Naive thymus-derived CD8-positive, alpha-beta T cell (primary cell): ENCODE results near the gene FAM20C. TPM values are rescaled to one million over a fixed set of nuclear protein-coding genes. Genes with fewer than 3 reads are reported as not detected.

Experiments
- ATAC-seq, 2 donors: fragments of 150-1000 bp; cut with Tn5 transposase in 1 of 2; sonication (Bioruptor Pico), chemical (Tn5 transposase) in 1 of 2; 1 replicate in 1 of 2; 2 replicates in 1 of 2; pipeline ENCODE4 v1.10.0; 2021; ENCODE audit warnings: mild to moderate bottlenecking in 2 of 2, moderate library complexity in 2 of 2
- POLR2A ChIA-PET: fragments of 350-600 bp; sonication (Branson Sonifier 250); formaldehyde crosslinking; loops from one replicate; lab custom pipeline; 2021; ENCODE audit warnings: antibody characterized with exemption; lab: Charles Lee
- DNase-seq, 10 donors: peaks; one replicate each; pipeline versions ENCODE4 v3.0.0 to v3.0.0-alpha.2; 2020 to 2022
- H3K27ac Mint-ChIP-seq, 10 donors: one replicate each; pipeline ENCODE4 v1.8.0; 2020 to 2022; ENCODE audit warnings: mild to moderate bottlenecking in 10 of 10, mixed read lengths in 10 of 10, moderate library complexity in 4 of 10, inconsistent platforms in 1 of 10
- H3K27me3 Mint-ChIP-seq, 5 donors: one replicate each; pipeline ENCODE4 v1.8.0; 2021 to 2022; ENCODE audit warnings: mixed read lengths in 5 of 5
- H3K36me3 Mint-ChIP-seq, 3 donors: one replicate each; pipeline ENCODE4 v1.8.0; 2020 to 2022; ENCODE audit warnings: mixed read lengths in 3 of 3, mild to moderate bottlenecking in 2 of 3, inconsistent platforms in 1 of 3
- H3K4me1 Mint-ChIP-seq, 4 donors: one replicate each; pipeline ENCODE4 v1.8.0; 2021 to 2022; ENCODE audit warnings: mixed read lengths in 4 of 4
- H3K4me3 Mint-ChIP-seq, 10 donors: one replicate each; pipeline ENCODE4 v1.8.0; 2020 to 2022; ENCODE audit warnings: mild to moderate bottlenecking in 10 of 10, mixed read lengths in 10 of 10, moderate library complexity in 6 of 10, inconsistent platforms in 1 of 10
- H3K9me3 Mint-ChIP-seq, 9 donors: one replicate each; pipeline ENCODE4 v1.8.0; 2020 to 2022; ENCODE audit warnings: mixed read lengths in 9 of 9, mild to moderate bottlenecking in 3 of 9, inconsistent platforms in 1 of 9, moderate library complexity in 1 of 9
- polyA plus RNA-seq, 3 donors: library from polyadenylated mRNA; unstranded; fragments of 300-500 nt; fragmentation: Illumina TruSeq; gene quantifications; one replicate each; pipeline ENCODE4 v1.2.3, GENCODE V29; 2021
- total RNA-seq, 8 experiments: library from RNA in 2 of 8; stranded (reverse) in 2 of 8; gene quantifications; one replicate each; pipeline ENCODE4 v1.2.3 and lab custom pipeline; 2021 to 2026

Gene FAM20C
- total and polyA plus RNA-seq, 5 experiments from 2014 or later, result 0.60 to 0.66 TPM; not detected in 3

DNA sequence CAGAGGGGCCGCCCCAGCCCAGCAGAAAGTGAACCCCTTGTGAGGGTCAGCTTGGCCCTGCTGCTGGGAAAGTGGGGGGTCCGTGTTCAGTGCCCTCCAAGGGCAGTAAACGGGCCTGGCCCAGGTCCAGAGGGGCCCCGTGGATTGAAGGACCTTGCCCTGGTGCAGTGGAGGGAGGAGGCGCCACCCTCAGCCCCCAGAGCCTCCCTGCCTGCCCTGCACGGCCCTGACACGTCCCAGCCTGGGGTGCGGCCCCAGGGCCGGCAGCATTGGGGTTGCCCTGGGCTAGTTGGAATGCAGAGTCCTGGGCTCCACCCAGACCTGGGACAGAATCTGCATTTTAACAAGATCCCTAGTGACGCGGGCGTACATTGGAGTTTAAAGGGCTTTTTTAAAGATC lies 54.8 kb downstream of the FAM20C start:
- DNase-seq (no peak), ATAC-seq (no peak)
- POLR2A ChIA-PET, result no interaction called here
- Mint-ChIP-seq H3K27me3 (no peaks in the 10 kb centered on the region), H3K4me1 (no peaks in the 10 kb centered on the region), H3K4me3 (no peak overlapping the region), H3K9me3 (no peaks in the 10 kb centered on the region), H3K36me3 (no peaks in the 10 kb centered on the region), H3K27ac (no peak overlapping the region)

DNA sequence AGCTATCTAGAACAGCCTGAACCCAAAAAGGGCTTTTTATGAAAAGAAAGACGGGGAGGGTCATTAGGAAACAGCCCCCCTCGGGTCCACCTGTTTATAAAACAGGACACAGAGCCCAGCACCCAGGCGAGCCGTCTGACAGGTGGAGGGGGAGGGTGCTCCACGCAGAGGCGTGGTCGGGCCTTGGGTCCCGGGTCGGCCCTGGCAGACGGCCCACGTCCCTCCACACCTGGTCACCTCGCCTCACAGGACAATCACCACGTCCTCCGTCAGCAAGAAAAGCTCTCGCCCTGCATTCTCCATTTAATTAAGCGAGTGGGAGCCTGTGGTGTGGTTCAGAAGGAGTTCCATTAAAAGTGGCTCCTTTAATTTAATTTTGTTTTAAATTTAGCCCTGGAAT lies 55.3 kb downstream of the FAM20C start:
- Mint-ChIP-seq H3K36me3 (no peaks in the 10 kb centered on the region), H3K4me1 (no peaks in the 10 kb centered on the region), H3K27me3 (no peaks in the 10 kb centered on the region), H3K4me3 (no peak overlapping the region), H3K27ac (no peak overlapping the region), H3K9me3 (no peaks in the 10 kb centered on the region)
- no peak for ATAC-seq
- DNase-seq, result no peak
- POLR2A ChIA-PET, result no interaction called here

DNA sequence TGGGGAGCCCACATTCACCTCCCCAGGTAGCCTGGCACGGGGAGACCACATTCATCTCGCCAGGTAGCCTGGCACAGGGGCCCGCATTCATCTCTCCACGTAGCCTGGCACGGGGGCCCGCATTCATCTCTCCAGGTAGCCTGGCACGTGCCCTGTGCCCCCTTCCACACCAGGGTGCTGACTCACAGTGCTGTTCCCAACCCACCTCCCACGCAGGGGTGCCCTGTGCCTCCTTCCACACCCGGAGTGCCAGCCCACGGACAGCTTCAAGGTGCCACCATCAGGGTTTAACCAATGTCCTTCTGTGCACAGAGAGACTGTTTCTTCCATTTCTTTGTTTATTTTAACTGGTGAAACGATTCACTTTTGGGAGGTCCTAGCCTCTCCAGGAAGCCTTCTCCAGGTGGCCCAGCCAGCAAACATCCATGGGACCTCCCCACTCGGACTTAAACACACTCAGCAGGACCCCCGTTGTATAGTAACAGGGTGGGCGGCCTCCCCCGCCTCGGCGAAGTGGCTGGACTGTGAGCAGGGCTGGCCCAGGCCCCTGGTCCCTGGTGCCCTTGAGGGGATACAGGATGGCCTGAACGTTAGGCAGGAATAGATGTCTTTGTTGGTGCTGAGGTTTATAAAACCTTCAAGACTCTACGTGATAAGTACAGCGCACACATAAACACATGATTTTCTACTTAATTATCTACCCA lies 56.5 kb downstream of the FAM20C start:
- no peak for ATAC-seq
- Mint-ChIP-seq H3K4me1 (no peaks in the 10 kb centered on the region), H3K27ac (no peak overlapping the region), H3K4me3 (no peak overlapping the region), H3K27me3 (no peaks in the 10 kb centered on the region), H3K36me3 (no peaks in the 10 kb centered on the region), H3K9me3 (no peaks in the 10 kb centered on the region)
- POLR2A ChIA-PET, result no interaction called here
- DNase-seq, result no peak

DNA sequence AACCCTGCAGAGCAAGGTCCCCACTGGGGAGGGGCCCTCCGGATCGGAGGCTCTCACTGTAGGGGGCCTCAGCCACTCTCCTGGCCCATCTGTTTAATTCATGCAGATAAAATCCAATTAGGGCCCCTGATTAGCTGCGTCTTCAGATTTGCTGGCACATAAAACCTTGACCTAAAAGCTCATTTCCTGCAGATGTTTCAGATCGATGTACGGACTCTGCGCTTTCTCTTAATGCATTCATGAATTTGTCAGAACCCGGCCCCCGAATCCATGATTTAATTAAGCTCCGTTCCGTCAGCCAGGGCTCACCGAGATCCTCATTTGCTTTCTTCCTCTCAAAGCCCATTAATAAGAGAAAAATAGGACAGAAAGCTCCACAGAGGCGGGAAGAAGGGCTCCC lies 57.6 kb downstream of the FAM20C start:
- Mint-ChIP-seq H3K27ac (no peak overlapping the region), H3K36me3 (no peaks in the 10 kb centered on the region), H3K27me3 (peaks cover 0 to under 1% (median 0%) of the 10 kb centered on the region in 5 donors), H3K4me3 (no peak overlapping the region), H3K4me1 (no peaks in the 10 kb centered on the region), H3K9me3 (no peaks in the 10 kb centered on the region)
- no peak for ATAC-seq
- DNase-seq, result no peak
- POLR2A ChIA-PET, result no interaction called here

DNA sequence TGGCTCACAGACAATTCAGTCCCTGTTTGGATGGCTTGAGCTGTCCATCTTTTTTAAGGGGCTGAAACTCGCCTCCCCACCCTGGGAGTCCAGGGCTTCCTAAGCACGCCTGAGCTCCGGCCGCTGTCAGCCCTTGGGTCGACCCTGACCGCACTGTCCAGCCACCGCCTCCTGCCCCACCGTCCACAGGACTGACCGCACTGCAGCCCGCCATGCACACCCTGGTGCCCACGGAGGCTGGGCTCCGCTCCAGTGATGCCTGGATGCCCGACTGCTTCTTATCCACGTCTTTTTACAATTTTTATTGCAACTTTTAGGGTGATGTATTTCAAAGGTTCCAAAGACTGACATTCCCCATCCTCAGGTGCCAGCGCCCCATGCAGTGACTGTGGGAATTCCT lies 58.2 kb downstream of the FAM20C start:
- H3K4me3 Mint-ChIP-seq, result no peak overlapping the region
- no peaks in the 10 kb centered on the region for H3K9me3 Mint-ChIP-seq
- peaks cover 0 to 4% (median 0%) of the 10 kb centered on the region in 5 donors for H3K27me3 Mint-ChIP-seq
- no peak overlapping the region for H3K27ac Mint-ChIP-seq
- DNase-seq, result no peak
- POLR2A ChIA-PET, result interaction anchor here (0.6 kb wide), 1 partner anchor 36 kb away, joined by 5 read pairs; no protein-coding TSS in a partner anchor
- ATAC-seq, result no peak
- peaks cover 0 to 1% (median 0%) of the 10 kb centered on the region in 4 donors for H3K4me1 Mint-ChIP-seq
- no peaks in the 10 kb centered on the region for H3K36me3 Mint-ChIP-seq

DNA sequence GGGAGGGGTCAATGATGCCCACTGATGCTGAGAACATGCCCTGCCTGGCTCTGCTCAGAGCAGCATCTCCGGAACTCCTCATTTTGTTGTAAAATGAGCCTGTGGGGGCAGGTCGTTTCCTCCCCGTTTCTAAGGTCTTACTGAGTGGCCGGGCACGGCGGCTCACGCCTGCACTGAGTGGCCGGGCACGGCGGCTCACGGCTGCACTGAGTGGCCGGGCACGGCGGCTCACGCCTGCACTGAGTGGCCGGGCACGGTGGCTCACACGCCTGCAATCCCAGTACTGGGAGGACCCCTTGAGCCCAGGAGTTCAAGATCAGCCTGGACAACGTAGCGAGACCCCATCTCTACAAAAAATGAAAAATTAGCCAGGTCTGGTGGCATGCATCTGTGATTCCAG lies 58.6 kb downstream of the FAM20C start:
- Mint-ChIP-seq H3K27me3 (peaks cover 0 to 4% (median 0%) of the 10 kb centered on the region in 5 donors), H3K27ac (no peak overlapping the region), H3K36me3 (no peaks in the 10 kb centered on the region), H3K9me3 (no peaks in the 10 kb centered on the region), H3K4me3 (no peak overlapping the region), H3K4me1 (peaks cover 0 to 1% (median 0%) of the 10 kb centered on the region in 4 donors)
- ATAC-seq (no peak), DNase-seq (no peak)
- POLR2A ChIA-PET, result interaction anchor here (0.6 kb wide), 1 partner anchor 37 kb away, joined by 5 read pairs; no protein-coding TSS in a partner anchor

DNA sequence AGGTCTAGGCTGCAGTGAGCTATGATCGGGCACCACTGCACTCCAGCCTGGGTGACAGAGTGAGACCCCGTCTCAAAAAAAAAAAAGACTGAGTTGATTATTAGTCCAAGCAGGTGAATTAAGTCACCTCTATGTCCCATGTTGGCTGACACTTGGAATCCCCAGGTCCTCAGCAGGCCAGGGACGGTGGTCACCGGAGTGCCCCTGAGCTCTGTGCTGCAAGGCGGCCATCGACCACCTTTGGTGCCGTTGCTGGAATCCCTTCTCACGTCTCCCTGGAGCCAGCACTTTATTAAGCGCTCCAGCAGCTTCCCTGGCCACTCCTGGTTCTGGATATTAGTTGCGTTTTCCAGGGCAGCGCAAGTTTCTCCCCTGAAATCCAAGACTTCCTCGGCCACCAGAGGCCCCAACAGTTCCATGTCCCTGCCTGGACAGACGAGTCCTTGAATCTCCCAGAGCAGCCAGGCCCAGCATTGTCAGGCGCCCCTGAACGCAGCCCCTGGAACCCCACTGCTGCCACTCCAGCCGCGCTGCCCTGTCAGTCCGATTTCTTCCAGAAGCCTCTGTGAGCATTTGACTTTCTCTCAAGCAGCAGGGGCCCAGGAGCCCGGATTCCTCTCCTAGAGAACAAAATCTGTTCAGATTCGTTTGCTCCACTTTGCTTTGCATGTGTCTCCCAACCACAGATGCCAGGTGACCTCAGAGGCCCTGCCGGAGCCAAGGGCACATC lies 59.2 kb downstream of the FAM20C start:
- H3K4me1 Mint-ChIP-seq, result peaks cover 0 to 1% (median 0%) of the 10 kb centered on the region in 4 donors
- H3K9me3 Mint-ChIP-seq, result no peaks in the 10 kb centered on the region
- no peak overlapping the region for H3K27ac Mint-ChIP-seq
- no peak overlapping the region for H3K4me3 Mint-ChIP-seq
- ATAC-seq (no peak), DNase-seq (no peak)
- POLR2A ChIA-PET, result no interaction called here
- H3K27me3 Mint-ChIP-seq, result peaks cover 0 to 4% (median 0%) of the 10 kb centered on the region in 5 donors
- H3K36me3 Mint-ChIP-seq, result no peaks in the 10 kb centered on the region

DNA sequence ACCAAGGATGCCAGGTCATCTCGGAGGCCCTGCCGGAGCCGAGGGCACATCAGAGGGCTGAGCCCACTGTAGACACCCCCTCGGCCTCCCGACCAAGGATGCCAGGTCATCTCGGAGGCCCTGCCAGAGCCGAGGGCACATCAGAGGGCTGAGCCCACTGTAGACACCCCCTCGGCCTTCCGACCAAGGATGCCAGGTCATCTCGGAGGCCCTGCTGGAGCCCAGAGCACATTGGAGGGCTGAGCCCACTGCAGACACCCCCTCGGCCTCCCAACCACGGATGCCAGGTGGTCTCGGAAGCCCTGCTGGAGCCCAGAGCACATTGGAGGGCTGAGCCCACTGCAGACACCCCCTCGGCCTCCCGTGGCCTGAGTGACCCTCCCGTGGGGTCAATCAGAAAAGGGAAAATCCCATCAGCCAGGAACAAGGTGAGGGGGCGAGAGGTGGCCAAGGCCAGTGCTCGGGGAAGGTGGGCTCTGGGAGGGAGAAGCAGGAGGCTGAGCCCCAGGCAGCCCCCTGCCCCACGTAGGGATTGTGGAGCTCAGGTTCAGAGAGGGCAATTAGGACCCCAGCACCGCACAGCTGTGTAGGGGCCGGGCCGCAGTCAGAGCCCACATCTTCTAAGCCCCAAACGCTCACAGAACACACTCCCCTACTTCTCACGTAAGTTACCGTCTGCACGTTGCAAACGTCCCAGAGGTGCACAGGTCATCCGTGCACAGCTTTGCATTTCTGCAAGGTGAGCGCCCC lies 60.0 kb downstream of the FAM20C start:
- peaks cover 0 to 1% (median 0%) of the 10 kb centered on the region in 4 donors for H3K4me1 Mint-ChIP-seq
- POLR2A ChIA-PET, result no interaction called here

DNA sequence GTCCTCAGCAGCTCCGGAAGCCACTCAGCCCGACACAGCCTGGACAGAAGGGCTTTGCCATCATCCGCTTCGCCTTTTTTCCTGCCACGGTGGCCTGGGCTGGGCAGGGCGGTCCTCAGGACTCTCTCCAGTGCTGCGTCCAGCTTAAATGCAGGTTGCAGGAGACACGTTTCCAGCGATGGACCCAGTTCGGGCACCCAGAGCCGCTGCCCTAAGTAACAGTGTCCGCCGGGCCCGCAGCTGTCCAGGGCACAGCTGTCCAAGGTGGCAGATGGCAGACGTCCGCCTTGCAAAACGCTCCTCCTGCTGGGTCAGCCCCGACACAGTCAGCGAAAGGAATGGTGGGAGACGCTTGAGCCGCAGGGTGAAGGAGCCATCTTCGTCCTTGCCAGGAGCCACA lies 60.6 kb downstream of the FAM20C start:
- ATAC-seq (no peak), DNase-seq (no peak)
- no peak overlapping the region for H3K27ac Mint-ChIP-seq
- no peaks in the 10 kb centered on the region for H3K9me3 Mint-ChIP-seq
- POLR2A ChIA-PET, result no interaction called here
- H3K27me3 Mint-ChIP-seq, result peaks cover 0 to 4% (median 0%) of the 10 kb centered on the region in 5 donors
- peaks cover 0 to 1% (median 0%) of the 10 kb centered on the region in 4 donors for H3K4me1 Mint-ChIP-seq
- H3K36me3 Mint-ChIP-seq, result no peaks in the 10 kb centered on the region
- H3K4me3 Mint-ChIP-seq, result no peak overlapping the region

More for the DNA sequence above, 60.0 kb downstream of the FAM20C start:
- ATAC-seq (no peak), DNase-seq (peak in 1 of 10 donors; percentile 61)
- Mint-ChIP-seq H3K36me3 (no peaks in the 10 kb centered on the region), H3K9me3 (no peaks in the 10 kb centered on the region), H3K27ac (no peak overlapping the region), H3K27me3 (peaks cover 0 to 4% (median 0%) of the 10 kb centered on the region in 5 donors), H3K4me3 (no peak overlapping the region)

DNA sequence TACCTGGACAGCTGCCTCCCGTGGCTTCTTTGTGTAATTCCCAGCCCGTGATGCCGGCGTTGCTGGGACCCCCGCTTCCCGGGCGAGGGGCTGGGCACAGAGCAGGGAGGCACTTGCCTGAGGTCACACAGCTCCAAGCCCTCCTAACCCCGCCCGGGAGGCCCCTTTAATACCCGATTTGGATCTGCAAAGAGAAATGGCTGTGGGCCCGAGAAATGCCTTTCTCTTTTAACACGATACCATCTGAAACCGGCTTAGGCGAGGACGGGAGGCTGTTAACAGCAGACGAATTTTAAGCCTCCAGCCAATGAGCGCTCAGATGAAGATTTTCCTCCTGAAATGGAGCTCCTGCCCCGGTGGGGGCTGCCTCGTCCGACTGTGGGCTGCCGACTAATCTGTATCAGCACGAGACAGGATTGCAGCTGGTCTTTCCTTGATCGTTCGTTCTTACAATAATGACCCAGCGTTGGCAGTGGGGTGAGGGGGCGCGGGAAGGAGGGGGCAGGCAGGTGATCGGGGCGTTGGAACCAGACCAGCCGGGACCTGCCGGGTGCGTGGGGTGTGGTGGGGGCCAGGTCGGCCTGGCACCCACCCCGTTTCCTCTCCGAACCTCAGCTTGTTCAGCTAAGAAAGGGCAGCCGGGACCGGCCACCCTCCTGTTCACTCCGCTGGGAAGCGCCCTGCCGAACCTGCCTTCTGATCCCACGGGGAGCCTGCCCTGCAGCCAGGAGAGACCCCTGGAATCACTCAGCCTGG lies 61.4 kb downstream of the FAM20C start:
- ATAC-seq, result no peak
- H3K4me1 Mint-ChIP-seq, result peaks cover 0 to 1% (median 0%) of the 10 kb centered on the region in 4 donors
- H3K36me3 Mint-ChIP-seq, result no peaks in the 10 kb centered on the region
- peak in 1 of 10 donors; percentile 53 for DNase-seq
- no peaks in the 10 kb centered on the region for H3K9me3 Mint-ChIP-seq
- POLR2A ChIA-PET, result no interaction called here
- H3K4me3 Mint-ChIP-seq, result no peak overlapping the region
- no peak overlapping the region for H3K27ac Mint-ChIP-seq
- peaks cover 0 to 4% (median 0%) of the 10 kb centered on the region in 5 donors for H3K27me3 Mint-ChIP-seq

DNA sequence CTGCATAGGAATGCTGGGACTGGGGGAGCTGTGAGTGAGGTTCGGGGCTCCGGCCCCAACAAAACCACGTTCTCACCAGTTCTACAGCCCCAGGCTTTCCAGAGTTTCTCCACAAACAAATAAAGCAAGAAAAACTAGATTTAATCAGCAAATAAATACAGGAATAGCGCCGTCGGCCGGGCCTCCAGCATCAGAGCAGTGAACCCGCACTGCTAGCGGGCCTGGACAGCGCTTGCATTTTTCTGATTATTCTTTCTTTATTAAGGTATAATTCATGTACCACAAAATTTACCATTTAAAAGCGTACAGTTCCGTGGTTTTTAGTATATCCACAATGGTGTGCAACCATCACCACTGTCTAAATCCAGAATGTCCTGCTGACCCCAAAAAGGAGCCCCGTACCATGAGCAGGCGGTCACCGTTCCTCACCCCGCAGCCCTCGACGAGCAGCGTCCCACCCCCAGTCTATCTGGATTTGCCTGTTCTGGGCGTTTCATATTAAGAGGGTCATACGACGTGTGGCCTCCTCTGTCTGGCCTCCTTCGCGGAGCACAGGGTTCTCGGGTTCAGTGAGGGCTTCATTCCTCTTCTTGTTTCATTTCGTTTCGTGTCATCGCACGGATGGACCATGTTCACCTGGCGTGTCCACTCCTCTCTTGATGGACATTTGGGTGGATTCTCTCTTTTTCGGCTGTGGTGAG lies 62.1 kb downstream of the FAM20C start:
- H3K4me1 Mint-ChIP-seq, result peaks cover 0 to 1% (median 0%) of the 10 kb centered on the region in 4 donors
- peaks cover 0 to 4% (median 0%) of the 10 kb centered on the region in 5 donors for H3K27me3 Mint-ChIP-seq
- H3K9me3 Mint-ChIP-seq, result no peaks in the 10 kb centered on the region
- POLR2A ChIA-PET, result no interaction called here
- H3K4me3 Mint-ChIP-seq, result no peak overlapping the region
- DNase-seq, result peak in 1 of 10 donors; percentile 24
- H3K27ac Mint-ChIP-seq, result no peak overlapping the region
- no peaks in the 10 kb centered on the region for H3K36me3 Mint-ChIP-seq
- ATAC-seq, result no peak

DNA sequence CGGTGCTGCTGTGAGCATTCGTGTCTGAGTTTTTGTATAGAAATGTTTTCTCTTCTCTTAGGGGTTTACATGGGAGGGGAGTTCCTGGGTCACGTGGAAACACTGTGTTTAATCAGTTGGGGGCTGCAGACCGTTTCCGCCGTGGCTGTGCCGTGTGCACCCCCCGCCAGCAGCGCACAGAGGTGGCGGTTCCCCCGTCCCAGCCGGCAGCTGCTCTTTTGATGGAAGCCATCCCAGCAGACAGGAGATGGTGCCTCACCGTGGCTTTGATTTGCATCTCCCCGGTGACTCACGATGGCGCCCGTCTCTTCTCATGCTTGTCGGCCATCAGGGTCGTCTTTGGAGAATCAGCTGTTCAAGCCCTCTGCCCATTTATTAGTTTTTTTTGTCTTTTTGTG lies 62.7 kb downstream of the FAM20C start:
- no peak overlapping the region for H3K27ac Mint-ChIP-seq
- POLR2A ChIA-PET, result no interaction called here
- H3K4me1 Mint-ChIP-seq, result peaks cover 0 to 1% (median 0%) of the 10 kb centered on the region in 4 donors
- no peak for DNase-seq
- ATAC-seq, result no peak
- H3K27me3 Mint-ChIP-seq, result peaks cover 0 to 4% (median 0%) of the 10 kb centered on the region in 5 donors
- H3K36me3 Mint-ChIP-seq, result no peaks in the 10 kb centered on the region
- H3K9me3 Mint-ChIP-seq, result no peaks in the 10 kb centered on the region
- no peak overlapping the region for H3K4me3 Mint-ChIP-seq
